H1 (cell line): Measurements from ENCODE around the gene ATMIN. TPM values are rescaled to one million over a fixed set of nuclear protein-coding genes. Genes with fewer than 3 reads are reported as not detected.

ENCODE experiments used
- ATF2 ChIP-seq: IDR thresholded peaks from 2 replicates; pipeline ENCODE4 v1.6.1; 2012; ENCODE audit warnings: low read length, inconsistent platforms
- SP2 ChIP-seq: IDR thresholded peaks from 2 replicates; pipeline ENCODE4 v1.6.1; 2012; ENCODE audit warnings: mild to moderate bottlenecking, low read length, inconsistent platforms
- SP4 ChIP-seq: IDR thresholded peaks from 2 replicates; pipeline ENCODE4 v1.6.1; 2012; ENCODE audit warnings: low read length, inconsistent platforms
- polyA plus RNA-seq, 7 experiments: library from polyadenylated mRNA; depleted of rRNA in 3 of 7; stranded (reverse) in 5 of 7; unstranded in 2 of 7; fragments of >200 nt in 5 of 7; fragments of 200-250 nt in 2 of 7; gene quantifications; 1 replicate in 5 of 7; 2 replicates in 1 of 7; 4 replicates in 1 of 7; pipeline versions ENCODE4 v1.2.1 to v1.2.3, GENCODE V29; 2011 to 2013; ENCODE audit warnings: missing spikeins in 2 of 7, mixed read lengths in 2 of 7
- total RNA-seq: library from RNA; stranded (reverse); fragmentation: NEBNext Ultra II Directional; extraction: Animal tissue kit (Norgen Biotek cat#: 25700); gene quantifications from 2 replicates; pipeline ENCODE4 v1.2.1, GENCODE V29; 2021

The ATMIN gene
- total and polyA plus RNA-seq, 2 of the 8 experiments (the other 6 are each of a cell fraction or from before 2014, with no cell fraction given), result 34.8 to 59.8 TPM

DNA sequence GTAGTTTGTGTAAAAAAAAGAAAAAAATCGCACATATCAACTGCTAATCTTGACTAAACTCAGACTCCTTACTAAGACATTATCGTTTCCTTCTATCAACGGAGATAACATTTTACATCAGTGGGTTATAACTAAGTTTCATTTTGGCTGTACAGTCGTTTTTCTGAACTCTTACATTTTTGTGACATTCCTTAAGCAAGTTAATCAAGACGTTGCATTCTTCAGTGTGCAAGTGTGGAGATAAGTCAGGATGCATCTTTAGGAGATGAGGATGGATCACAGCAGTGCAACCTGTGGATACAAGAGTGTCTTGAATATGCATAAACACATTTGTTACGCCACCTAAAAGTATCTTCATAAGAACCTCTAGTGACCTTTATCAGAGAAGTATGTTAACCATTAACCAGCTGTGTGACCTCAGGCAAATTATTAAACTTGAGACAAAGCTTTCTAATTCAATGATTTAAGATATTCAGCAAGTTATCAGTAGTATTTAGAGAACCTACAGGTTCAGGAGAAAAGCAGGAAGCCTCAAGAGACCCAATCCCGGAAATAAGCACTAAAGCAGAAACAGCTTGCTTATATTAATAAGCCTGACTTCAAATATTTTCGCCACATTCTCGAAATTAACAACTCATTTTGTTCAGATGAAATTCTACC is 38.4 kb upstream of the ATMIN start (continued):
- no peak for TF ChIP-seq ATF2
- TF ChIP-seq SP4, result no peak
- no peak for TF ChIP-seq SP2
